GM21576 (cell line): ENCODE results near the gene FERMT3.

Experiments
- ATAC-seq: cut with Tn5 transposase; IDR thresholded peaks from one replicate; pipeline ENCODE4 v1.9.1; 2021; ENCODE audit warnings: mild to moderate bottlenecking, moderate library complexity; ENCODE audit not compliant: unreplicated experiment

Gene FERMT3

GRCh38 chr11:64233913-64234586 is 27.5 kb downstream of the FERMT3 start, which contains the start of gene VEGFB:
Gene VEGFB, plus strand, starts transcription at chr11:64234584. Its CDS starts 250 bp downstream, at chr11:64234834.
- ATAC-seq: peak; percentile 26

DNA sequence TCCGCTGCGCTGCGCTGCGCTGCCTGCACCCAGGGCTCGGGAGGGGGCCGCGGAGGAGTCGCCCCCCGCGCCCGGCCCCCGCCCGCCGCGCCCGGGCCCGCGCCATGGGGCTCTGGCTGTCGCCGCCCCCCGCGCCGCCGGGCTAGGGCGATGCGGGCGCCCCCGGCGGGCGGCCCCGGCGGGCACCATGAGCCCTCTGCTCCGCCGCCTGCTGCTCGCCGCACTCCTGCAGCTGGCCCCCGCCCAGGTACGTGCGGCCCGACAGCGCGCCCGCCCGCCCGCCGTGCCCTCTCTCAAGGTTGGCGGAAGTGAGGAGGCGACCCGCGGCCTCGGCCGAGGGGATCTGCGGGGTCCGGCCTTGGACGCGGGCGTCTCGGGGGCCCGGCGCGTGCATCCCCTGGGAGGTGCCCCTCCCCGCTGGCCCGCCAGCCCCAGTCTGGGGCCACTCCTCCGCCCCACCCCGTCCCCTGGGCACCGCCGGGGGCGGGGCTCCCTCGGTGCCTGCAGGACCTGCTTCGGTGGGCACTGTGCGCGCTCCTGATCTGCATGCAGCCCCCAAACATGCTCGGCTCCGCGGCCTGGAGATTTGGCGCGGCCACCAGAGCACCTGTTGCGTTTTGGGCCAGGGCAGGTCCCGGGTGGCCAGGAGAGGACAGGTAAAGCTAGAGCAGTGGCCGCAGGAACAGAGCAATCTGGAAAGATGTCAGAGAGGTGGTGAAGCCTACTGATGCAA is 28.3 kb downstream of the FERMT3 start:
- peak; percentile 27 for ATAC-seq

DNA sequence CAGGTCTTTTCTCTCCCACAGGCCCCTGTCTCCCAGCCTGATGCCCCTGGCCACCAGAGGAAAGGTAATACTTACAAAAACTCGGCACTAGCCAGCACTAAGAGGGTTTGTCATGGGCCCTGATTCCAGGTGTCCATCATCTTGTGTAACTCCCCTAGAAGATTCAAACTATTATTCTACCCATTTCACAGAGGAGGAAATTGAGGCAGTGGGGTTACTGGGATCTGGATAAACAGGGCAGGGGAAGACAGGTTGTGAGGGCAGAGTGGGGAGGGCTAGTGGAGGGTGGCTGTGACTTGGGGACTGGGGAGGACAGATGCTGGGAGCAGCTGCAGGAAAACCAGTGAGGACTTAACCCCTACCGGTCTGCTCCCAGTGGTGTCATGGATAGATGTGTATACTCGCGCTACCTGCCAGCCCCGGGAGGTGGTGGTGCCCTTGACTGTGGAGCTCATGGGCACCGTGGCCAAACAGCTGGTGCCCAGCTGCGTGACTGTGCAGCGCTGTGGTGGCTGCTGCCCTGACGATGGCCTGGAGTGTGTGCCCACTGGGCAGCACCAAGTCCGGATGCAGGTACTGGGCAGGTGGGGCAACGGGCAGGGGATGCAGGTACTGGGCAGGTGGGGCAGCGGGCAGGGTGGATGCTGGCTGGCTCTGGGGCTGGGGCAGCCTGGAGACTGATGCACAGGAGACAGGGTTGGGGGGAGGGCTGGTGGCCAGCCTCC is 29.1 kb downstream of the FERMT3 start:
- ATAC-seq: no peak

- ATAC-seq: no peak
These were observed 31.0 kb downstream of the FERMT3 start for GRCh38 chr11:64237484-64237951.

GRCh38 chr11:64238076-64238475 is 31.6 kb downstream of the FERMT3 start:
- no peak for ATAC-seq

GRCh38 chr11:64238999-64239398 is 32.5 kb downstream of the FERMT3 start:
- ATAC-seq: no peak

DNA sequence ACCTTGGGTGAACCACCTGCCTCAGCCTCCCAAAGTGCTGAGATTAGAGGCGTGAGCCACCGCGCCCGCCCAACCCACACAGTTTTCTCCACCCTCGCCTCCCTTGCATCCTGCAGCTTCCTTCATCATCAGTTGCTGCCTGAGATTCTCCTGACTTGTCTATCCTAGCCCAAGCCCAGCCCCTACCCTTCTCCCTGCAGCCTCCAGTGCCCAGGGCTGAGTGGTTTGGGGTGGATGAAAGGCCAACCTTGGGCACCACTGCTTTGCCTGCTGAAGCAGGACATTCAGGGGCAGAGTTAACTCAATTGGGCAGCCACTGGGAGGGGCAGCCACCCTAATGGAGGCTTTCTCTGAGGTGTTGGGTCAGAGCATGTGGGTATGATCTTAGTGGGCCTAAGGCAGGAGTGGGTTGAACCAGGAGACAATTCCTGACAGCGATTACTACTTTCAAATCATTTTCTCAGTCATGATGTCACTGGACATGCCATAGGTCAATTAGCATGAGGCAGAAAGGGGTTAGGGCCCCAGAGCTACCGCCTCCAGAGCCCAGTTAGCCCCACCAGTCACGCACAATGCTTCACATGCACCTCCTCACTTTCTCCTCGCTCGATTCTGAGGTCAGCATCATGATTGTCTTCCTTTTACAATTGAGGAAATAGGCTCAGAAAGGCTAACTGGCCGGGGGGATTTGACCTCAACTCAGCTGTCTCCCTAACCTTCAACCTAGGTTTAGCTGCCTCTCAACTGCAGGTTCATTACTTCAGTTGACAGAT is 33.3 kb downstream of the FERMT3 start:
- ATAC-seq: no peak

- peak; percentile 41 for ATAC-seq
These were observed 34.1 kb downstream of the FERMT3 start, which contains the start of gene FKBP2 for GRCh38 chr11:64240435-64241240. Gene FKBP2, plus strand, starts transcription at chr11:64241095. Its CDS starts 1,293 bp downstream, at chr11:64242388.

GRCh38 chr11:64241241-64241490 is 34.6 kb downstream of the FERMT3 start:
- peak; percentile 58 for ATAC-seq

GRCh38 chr11:64241491-64242374 is 35.2 kb downstream of the FERMT3 start:
- ATAC-seq: peak; percentile 4

DNA sequence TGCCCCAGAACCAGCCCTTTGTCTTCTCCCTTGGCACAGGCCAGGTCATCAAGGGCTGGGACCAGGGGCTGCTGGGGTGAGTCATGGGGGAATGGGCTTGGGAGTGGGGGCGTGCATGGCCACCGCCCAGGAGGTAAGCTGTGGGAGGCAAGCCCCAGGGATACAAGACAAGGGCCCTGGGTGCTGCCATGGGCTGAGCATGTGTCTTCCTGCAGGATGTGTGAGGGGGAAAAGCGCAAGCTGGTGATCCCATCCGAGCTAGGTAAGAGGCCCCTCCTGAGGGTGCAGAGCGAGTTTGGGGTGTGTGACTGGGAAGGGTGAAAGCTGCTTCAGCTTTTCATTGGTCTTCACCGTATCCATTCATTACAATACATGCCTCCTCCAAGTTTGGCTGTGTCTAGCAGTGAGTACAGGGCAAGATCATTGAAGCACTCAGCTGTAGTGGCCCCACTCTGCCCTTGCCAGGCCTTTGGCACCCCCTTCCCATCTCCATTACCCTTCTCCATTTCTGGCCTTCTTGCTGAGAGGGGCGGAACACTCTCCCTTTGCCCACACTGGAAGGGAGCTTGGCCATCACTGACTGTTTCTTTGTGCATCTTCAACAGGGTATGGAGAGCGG is 36.8 kb downstream of the FERMT3 start:
- ATAC-seq: no peak

DNA sequence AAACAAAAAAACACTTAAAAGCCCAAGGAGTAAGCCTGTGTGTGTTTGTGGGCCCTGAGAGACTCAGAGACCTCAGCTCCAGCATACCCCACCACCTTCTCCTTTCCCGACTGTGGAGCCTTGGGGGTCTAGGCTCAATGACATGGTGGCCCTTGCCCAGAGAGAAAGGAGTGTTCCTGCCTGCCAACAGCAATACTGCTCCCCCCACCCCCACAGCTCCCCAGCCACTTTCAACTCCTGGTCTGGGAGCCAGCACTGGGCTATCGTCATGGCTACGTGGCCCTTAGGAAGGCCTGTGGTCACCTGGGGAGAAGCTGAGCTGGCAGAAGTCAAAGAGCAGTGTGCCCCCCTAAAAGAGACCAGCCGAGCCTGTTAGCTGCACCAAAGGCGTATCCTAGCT is 37.6 kb downstream of the FERMT3 start:
- no peak for ATAC-seq

GRCh38 chr11:64244966-64245365 is 38.4 kb downstream of the FERMT3 start:
- ATAC-seq: no peak

DNA sequence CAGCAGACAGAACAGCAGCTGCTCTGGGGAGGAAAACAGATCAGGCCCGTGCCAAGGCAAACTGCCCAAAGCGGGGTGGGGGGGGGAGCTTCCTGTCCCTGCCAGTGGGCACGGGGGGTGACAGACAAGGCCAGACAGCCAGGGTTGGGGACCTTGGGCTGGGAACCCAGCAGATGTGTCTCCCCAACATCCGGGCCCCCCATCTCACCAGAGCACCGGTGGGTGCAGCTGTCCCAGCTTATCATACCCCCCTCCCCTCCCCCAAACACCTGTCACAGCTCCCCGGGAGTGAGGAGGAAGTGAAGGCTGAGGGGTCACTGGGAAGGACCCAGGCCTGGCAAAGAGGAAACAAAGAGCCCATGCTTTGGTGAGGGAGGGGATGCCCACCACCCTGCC is 38.9 kb downstream of the FERMT3 start:
- ATAC-seq: no peak

DNA sequence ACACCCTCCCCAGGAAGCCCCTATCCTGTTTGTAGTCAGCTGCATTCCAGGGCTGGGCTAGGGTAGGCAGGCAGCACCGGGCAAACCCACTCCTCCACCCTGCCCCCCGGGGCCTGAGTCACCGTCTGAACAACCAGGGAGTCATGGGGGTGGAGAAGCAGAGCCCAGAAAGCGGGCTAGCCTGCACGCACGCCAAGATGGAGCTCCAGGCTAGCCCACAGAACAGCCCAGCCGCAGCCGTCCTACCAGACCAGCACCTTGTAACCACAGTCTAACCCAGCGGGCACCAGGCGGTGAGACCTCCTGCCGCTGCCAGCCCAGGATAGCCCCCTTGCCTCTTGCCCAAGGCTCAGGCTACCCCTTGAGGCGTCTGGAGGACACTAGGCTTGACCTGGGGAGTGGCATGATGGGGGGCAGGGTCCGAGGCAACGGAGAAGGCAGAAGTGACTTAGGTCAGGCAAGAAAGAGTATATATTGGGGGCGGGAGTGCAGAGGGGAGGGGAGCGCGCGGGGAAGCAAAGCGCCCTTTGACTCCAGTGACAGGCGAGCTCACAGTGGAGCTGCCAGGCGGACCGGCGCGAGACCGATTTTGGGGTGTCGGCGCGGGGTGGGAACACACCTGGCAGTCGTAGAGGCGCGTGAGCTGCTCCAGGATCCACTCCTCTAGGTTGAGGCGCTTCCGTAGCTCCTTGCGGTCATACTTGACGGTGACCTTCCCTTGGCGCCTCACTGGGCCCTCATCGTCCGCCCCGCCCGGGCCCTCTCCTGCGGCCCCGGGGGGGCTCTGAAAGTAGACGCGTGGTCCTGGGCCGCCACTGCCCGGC is 39.5 kb downstream of the FERMT3 start:
- ATAC-seq: no peak

DNA sequence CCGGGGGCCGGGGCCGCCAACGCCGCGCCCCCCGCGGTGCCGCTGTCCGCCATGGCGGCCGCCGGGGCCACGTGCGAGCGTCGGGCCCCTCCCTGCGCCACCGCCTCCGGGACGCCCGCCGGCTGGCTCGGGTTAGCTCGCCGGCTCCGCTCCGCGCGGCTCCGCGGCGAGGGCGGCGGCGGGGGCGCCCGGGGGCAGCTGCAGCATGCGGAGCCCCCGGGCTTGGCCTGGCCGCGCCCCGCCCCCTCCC is 40.0 kb downstream of the FERMT3 start:
- ATAC-seq: peak; percentile 9

GRCh38 chr11:64246871-64247728 is 40.6 kb downstream of the FERMT3 start, which contains the start of gene PPP1R14B:
Gene PPP1R14B, minus strand, starts transcription at chr11:64246943. Its CDS starts 270 bp downstream, at chr11:64246673.
- ATAC-seq: peak; percentile 35
